C4-2B (cell line): ENCODE measurements around the gene PRPF4.

ENCODE experiments used
- ZFX ChIP-seq: fragments of 450-650 bp; IDR thresholded peaks from 2 replicates; pipeline ENCODE4 v1.6.1; 2017
- TF ChIP-seq, protein P1 (sequence below): fragments of 450-650 bp; conservative IDR thresholded peaks from 2 replicates; pipeline ENCODE4 v1.5.1; 2017; ENCODE audit warnings: mild to moderate bottlenecking

DNA sequence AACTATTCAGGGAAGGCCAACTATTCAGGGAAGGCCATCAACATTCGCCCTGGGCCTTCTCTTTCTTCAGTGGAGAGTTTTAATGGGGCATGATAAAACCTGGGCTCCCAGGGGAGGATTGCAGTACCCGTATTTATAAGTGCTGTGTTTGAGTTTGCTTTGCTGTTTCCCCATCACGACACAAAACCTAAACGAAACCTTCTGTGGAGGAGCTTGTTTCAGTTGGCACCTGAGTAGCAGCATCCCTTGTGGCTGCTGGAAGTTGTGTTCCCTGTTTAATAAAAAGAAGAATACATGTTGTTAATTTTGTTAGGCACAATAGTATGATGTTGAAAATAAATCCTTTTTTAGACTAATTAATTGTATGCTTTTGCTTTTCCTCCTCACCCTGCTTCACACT, 56.3 kb downstream of the PRPF4 start:
- TF ChIP-seq, protein P1, sequence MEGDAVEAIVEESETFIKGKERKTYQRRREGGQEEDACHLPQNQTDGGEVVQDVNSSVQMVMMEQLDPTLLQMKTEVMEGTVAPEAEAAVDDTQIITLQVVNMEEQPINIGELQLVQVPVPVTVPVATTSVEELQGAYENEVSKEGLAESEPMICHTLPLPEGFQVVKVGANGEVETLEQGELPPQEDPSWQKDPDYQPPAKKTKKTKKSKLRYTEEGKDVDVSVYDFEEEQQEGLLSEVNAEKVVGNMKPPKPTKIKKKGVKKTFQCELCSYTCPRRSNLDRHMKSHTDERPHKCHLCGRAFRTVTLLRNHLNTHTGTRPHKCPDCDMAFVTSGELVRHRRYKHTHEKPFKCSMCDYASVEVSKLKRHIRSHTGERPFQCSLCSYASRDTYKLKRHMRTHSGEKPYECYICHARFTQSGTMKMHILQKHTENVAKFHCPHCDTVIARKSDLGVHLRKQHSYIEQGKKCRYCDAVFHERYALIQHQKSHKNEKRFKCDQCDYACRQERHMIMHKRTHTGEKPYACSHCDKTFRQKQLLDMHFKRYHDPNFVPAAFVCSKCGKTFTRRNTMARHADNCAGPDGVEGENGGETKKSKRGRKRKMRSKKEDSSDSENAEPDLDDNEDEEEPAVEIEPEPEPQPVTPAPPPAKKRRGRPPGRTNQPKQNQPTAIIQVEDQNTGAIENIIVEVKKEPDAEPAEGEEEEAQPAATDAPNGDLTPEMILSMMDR = no peak
- TF ChIP-seq ZFX = no peak
